Testis (tissue), 3 donors: ENCODE measurements around the gene PXDC1. TPM values are rescaled to one million over a fixed set of nuclear protein-coding genes. Genes with fewer than 3 reads are reported as not detected.
"Not testable (repeated sequence)": the region's sequence is repeated elsewhere in the genome, so short reads cannot be mapped to it uniquely, and the experiment has no call there.

Source experiments
- DNase-seq: peaks from one replicate; pipeline ENCODE4 v3.0.0-alpha.2; 2019
- H3K27ac ChIP-seq, 2 donors: fragments of 200-600 bp; sonication (generic); one replicate each; pipeline ENCODE4 v1.5.1; 2019
- H3K27me3 ChIP-seq: fragments of 200-600 bp; sonication (generic); one replicate; pipeline ENCODE4 v1.5.1; 2019
- H3K36me3 ChIP-seq: fragments of 200-600 bp; sonication (generic); one replicate; pipeline ENCODE4 v1.5.1; 2017; ENCODE audit warnings: low read depth; ENCODE audit errors: missing control alignments
- H3K4me1 ChIP-seq: fragments of 200-600 bp; sonication (generic); one replicate; pipeline ENCODE4 v1.5.1; 2019
- H3K4me3 ChIP-seq, 2 donors: fragments of 200-600 bp; sonication (generic); one replicate each; pipeline ENCODE4 v1.5.1; 2017 to 2019
- H3K9me3 ChIP-seq: fragments of 200-600 bp; sonication (generic); one replicate; pipeline ENCODE4 v1.5.1; 2017
- POLR2A ChIP-seq: fragments of 450-650 bp; IDR thresholded peaks from one replicate; pipeline ENCODE4 v1.6.1; 2017; ENCODE audit warnings: antibody characterized with exemption, mild to moderate bottlenecking, moderate library complexity
- WGBS, 2 donors: methylation state at CpG; one replicate each; pipeline ENCODE4 v1.1.5; 2018; 5-methylcytosine and 5-hydroxymethylcytosine counted together
- intact Hi-C: fragments of 100-400 bp; cut with DNase I; formaldehyde crosslinking; loops from one replicate; pipeline ENCODE4 v1.15.1; 2023; ENCODE audit warnings: low total_unique reads
- polyA plus RNA-seq: library from polyadenylated mRNA; stranded (reverse); fragments of 350-450 nt; fragmentation: Illumina TruSeq; extraction: RNeasy Lipid Tissue Mini Kit (QIAGEN cat#74804); gene quantifications from one replicate; pipeline ENCODE4 v1.2.3, GENCODE V29; 2014; ENCODE audit warnings: low read depth, low replicate concordance; ENCODE audit not compliant: insufficient read depth
- small RNA-seq, 2 donors: library from RNA; depleted of rRNA; stranded (forward); fragments of <200 nt; gene quantifications; one replicate each; pipeline ENCODE3, GENCODE V24; 2016
- total RNA-seq, 2 donors: library from RNA; depleted of rRNA; stranded (reverse); fragments of >200 nt; gene quantifications; one replicate each; pipeline ENCODE4 v1.2.3, GENCODE V29; 2016
- TF ChIP-seq, protein P1 (sequence below), 3 experiments: fragments of 450-650 bp in 2 of 3; fragments of 200-600 bp in 1 of 3; sonication (generic) in 1 of 3; IDR thresholded peaks; one replicate each; pipeline ENCODE4 v1.5.1; 2016 to 2019; ENCODE audit warnings: antibody characterized with exemption in 3 of 3, mild to moderate bottlenecking in 2 of 3, moderate library complexity in 1 of 3

PXDC1 gene
- total and polyA plus RNA-seq, 3 donors from 2014 or later = 14.3 to 38.2 (median 16.9) TPM

DNA sequence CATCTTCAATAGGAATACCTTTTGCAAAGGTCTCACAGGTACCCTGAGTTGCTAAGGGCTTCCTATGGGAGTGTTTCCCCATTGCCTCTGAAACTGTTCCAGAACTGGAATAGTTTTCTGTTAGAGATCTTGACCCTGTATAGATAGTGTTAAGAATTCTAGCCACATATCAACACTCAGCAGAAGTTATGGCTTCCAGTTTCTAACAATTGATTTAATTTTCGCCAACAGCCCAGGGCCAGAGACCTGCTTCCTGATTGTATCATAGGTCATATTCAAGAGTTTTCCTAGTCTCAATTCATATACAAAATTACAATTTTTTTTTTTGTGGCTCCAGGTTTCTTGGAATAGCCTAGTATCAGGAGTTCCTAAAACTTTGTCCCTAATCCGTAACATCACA is 61.0 kb downstream of the PXDC1 start:
- H3K27ac ChIP-seq = no peak overlapping the region
- intact Hi-C loops = no loop called here
- H3K27me3 ChIP-seq = no peaks in the 10 kb centered on the region
- no peaks in the 10 kb centered on the region for H3K9me3 ChIP-seq
- DNase-seq = no peak
- 81 to 95% methylated on average over 2 of the region's 2 CpGs for WGBS, 2 donors
- TF ChIP-seq, protein P1, sequence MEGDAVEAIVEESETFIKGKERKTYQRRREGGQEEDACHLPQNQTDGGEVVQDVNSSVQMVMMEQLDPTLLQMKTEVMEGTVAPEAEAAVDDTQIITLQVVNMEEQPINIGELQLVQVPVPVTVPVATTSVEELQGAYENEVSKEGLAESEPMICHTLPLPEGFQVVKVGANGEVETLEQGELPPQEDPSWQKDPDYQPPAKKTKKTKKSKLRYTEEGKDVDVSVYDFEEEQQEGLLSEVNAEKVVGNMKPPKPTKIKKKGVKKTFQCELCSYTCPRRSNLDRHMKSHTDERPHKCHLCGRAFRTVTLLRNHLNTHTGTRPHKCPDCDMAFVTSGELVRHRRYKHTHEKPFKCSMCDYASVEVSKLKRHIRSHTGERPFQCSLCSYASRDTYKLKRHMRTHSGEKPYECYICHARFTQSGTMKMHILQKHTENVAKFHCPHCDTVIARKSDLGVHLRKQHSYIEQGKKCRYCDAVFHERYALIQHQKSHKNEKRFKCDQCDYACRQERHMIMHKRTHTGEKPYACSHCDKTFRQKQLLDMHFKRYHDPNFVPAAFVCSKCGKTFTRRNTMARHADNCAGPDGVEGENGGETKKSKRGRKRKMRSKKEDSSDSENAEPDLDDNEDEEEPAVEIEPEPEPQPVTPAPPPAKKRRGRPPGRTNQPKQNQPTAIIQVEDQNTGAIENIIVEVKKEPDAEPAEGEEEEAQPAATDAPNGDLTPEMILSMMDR (IDR thresholded peaks at IDR 0.05) = no peak
- TF ChIP-seq POLR2A = no peak
- no peak overlapping the region for H3K4me3 ChIP-seq
- H3K4me1 ChIP-seq = no peaks in the 10 kb centered on the region
- no peaks in the 10 kb centered on the region for H3K36me3 ChIP-seq

DNA sequence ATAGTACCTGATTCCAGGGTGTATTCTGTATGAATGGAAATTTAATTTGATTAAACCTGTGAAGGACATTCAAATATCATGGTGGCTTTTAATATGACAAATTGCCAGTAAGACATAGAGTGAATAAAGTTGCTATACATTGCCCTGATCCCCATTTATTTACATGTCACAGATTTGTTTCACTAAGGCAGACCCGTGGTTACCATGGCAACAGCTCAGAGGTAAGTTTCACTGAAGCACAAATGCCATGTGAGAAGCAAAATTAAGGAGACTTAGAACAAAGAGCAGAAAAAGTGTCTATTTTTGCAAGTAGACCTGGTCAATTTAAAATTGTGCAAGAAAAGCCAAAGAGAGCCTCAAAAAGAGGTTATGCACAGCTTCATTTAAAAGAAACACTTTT is 63.7 kb downstream of the PXDC1 start:
- no peak overlapping the region for H3K27ac ChIP-seq
- intact Hi-C loops = no loop called here
- no peak overlapping the region for H3K4me3 ChIP-seq
- 59 to 76% methylated on average over 1 of the region's 1 CpG for WGBS, 2 donors
- no peaks in the 10 kb centered on the region for H3K9me3 ChIP-seq
- H3K4me1 ChIP-seq = no peaks in the 10 kb centered on the region
- H3K27me3 ChIP-seq = no peaks in the 10 kb centered on the region
- TF ChIP-seq POLR2A = no peak
- TF ChIP-seq, protein P1 (IDR thresholded peaks at IDR 0.05) = no peak
- no peaks in the 10 kb centered on the region for H3K36me3 ChIP-seq
- no peak for DNase-seq

DNA sequence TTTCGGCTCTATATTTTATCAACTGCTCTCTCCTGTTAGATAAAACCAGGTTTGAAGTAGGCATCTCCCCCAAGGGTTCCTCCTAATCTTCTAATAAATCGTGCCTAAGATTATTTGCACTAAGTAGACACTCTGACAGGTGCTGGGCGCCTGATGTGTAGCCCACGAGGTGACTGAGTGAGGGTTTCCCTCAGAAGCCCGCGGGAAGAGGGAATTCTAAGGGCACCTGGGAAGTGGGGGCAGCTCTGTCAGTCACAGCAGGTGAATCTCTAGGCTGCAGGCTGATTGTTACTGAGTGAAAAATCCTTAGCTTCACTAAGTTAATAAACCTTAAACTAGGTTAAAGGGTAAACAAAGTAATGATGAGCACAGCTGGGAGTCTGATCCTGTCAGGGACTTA is 68.2 kb downstream of the PXDC1 start:
- WGBS, 2 donors = 57 to 72% methylated on average over 6 of the region's 6 CpGs
- no peaks in the 10 kb centered on the region for H3K4me1 ChIP-seq
- no peak for DNase-seq
- no peaks in the 10 kb centered on the region for H3K36me3 ChIP-seq
- H3K9me3 ChIP-seq = no peaks in the 10 kb centered on the region
- H3K4me3 ChIP-seq = no peak overlapping the region
- no peak overlapping the region for H3K27ac ChIP-seq
- intact Hi-C loops = no loop called here
- H3K27me3 ChIP-seq = no peaks in the 10 kb centered on the region
- TF ChIP-seq, protein P1 (IDR thresholded peaks at IDR 0.05) = no peak
- no peak for TF ChIP-seq POLR2A

DNA sequence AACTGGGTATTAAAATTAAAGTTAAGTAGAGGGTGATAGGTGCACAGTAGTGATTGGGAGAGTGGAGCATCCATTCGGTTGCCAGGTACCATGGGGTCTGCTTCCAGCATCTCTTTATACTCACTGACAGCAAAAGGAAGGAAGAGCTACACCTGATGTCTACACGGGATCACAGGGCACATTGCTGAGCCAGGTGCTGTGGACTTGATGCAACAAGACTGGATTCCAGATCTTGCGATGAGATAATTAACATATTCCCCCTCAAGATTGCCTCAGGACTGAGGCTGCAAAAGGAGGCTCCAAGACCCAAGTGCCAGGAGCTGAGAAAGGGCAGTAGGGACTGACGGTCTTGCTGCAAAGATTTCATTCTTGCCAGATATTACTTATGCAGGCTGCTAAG is 72.6 kb downstream of the PXDC1 start:
- Histone ChIP-seq H3K27ac (no peak overlapping the region), H3K9me3 (no peaks in the 10 kb centered on the region), H3K36me3 (no peaks in the 10 kb centered on the region), H3K27me3 (no peaks in the 10 kb centered on the region), H3K4me3 (no peak overlapping the region), H3K4me1 (no peaks in the 10 kb centered on the region)
- TF ChIP-seq POLR2A = no peak
- WGBS, 2 donors = 80 to 93% methylated on average over 4 of the region's 4 CpGs
- no peak for DNase-seq
- intact Hi-C loops = no loop called here

DNA sequence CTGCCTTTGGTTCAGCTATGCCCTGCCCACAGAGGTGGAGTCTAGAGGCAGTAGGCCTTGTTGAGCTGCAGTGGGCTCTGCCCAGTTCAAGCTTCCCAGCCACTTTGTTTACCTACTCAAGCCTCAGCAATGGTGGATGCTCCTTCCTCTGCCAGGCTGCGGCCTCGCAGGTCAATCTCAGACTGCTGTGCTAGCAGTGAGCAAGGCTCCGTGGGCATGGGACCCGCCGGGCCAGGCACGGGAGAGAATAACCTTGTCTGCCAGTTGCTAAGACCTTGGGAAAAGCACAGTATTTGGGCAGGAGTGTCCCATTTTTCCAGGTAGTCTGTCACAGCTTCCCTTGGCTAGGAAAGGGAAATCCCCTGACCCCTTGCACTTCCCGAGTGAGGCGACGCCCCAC is 73.8 kb downstream of the PXDC1 start:
- H3K27me3 ChIP-seq, H3K4me3 ChIP-seq, intact Hi-C loops, DNase-seq, H3K4me1 ChIP-seq, H3K9me3 ChIP-seq, H3K27ac ChIP-seq, H3K36me3 ChIP-seq: not testable (repeated sequence)
- WGBS, 2 donors = 78 to 96% methylated on average over 9 of the region's 9 CpGs

GRCh38 chr6:3677351-3677750 is 74.2 kb downstream of the PXDC1 start:
- DNase-seq, H3K36me3 ChIP-seq, intact Hi-C loops, H3K4me3 ChIP-seq, H3K4me1 ChIP-seq, H3K27ac ChIP-seq, H3K27me3 ChIP-seq, H3K9me3 ChIP-seq: not testable (repeated sequence)
- WGBS, 2 donors = 83 to 89% methylated on average over 1 of the region's 1 CpG

Small RNAs within 50 kb of the gene (small RNA-seq; reads per million reads assigned to genes)
- gene AL033523.1 = 0 reads per million in 2 donors

Other genes with a start within 250 kb of the PXDC1 start
- gene FAM50B, start 97.7 kb upstream of the PXDC1 start, total RNA-seq = 10 to 100 TPM; 27.4 to 38.6 TPM
- gene FAM50B, start 97.7 kb upstream of the PXDC1 start, polyA plus RNA-seq = 24.5 TPM